Measurements from ENCODE around the gene RHNO1.

RHNO1 gene

GRCh38 chr12:2853626-2854025, 23.4 kb upstream of the RHNO1 start:
- no peak overlapping the region for H3K4me3 ChIP-seq (ENCODE audit: low read depth, low read length)
- DNase-seq (ENCODE audit: low read depth): no peak
- TF ChIP-seq CTCF (IDR thresholded peaks at IDR 0.05; ENCODE audit: low read depth, low read length, missing control alignments): peak; percentile 84

- H3K4me3 ChIP-seq (ENCODE audit: low read depth, low read length): no peak overlapping the region
- no peak for DNase-seq (ENCODE audit: low read depth)
- no peak for TF ChIP-seq CTCF (IDR thresholded peaks at IDR 0.05; ENCODE audit: low read depth, low read length, missing control alignments)
These were observed 22.2 kb upstream of the RHNO1 start for GRCh38 chr12:2854669-2855453.

GRCh38 chr12:2855546-2855945, 21.5 kb upstream of the RHNO1 start:
- DNase-seq (ENCODE audit: low read depth): no peak
- TF ChIP-seq CTCF (IDR thresholded peaks at IDR 0.05; ENCODE audit: low read depth, low read length, missing control alignments): no peak
- H3K4me3 ChIP-seq (ENCODE audit: low read depth, low read length): no peak overlapping the region

- H3K4me3 ChIP-seq (ENCODE audit: low read depth, low read length): no peak overlapping the region
- TF ChIP-seq CTCF (IDR thresholded peaks at IDR 0.05; ENCODE audit: low read depth, low read length, missing control alignments): no peak
- no peak for DNase-seq (ENCODE audit: low read depth)
These were observed 21.0 kb upstream of the RHNO1 start for GRCh38 chr12:2856051-2856450.

GRCh38 chr12:2857021-2857431, 20.0 kb upstream of the RHNO1 start, which contains the start of gene TEX52:
TSS of gene TEX52 (minus strand) at chr12:2857039. CDS start at chr12:2857026, 13 bp downstream.
- no peak for DNase-seq (ENCODE audit: low read depth)
- TF ChIP-seq CTCF (IDR thresholded peaks at IDR 0.05; ENCODE audit: low read depth, low read length, missing control alignments): no peak
- H3K4me3 ChIP-seq (ENCODE audit: low read depth, low read length): no peak within 1 kb of the TSS

GRCh38 chr12:2857576-2857975, 19.4 kb upstream of the RHNO1 start:
- no peak for TF ChIP-seq CTCF (IDR thresholded peaks at IDR 0.05; ENCODE audit: low read depth, low read length, missing control alignments)
- no peak overlapping the region for H3K4me3 ChIP-seq (ENCODE audit: low read depth, low read length)
- no peak for DNase-seq (ENCODE audit: low read depth)

GRCh38 chr12:2858334-2858733, 18.7 kb upstream of the RHNO1 start:
- no peak for TF ChIP-seq CTCF (IDR thresholded peaks at IDR 0.05; ENCODE audit: low read depth, low read length, missing control alignments)

More at GRCh38 chr12:2858334-2858733, 18.7 kb upstream of the RHNO1 start:
- DNase-seq (ENCODE audit: low read depth): no peak
- H3K4me3 ChIP-seq (ENCODE audit: low read depth, low read length): no peak overlapping the region
